GM19025 (cell line): ENCODE data around the gene MCMBP.

Source experiments
- ATAC-seq: cut with Tn5 transposase; IDR thresholded peaks from one replicate; pipeline ENCODE4 v1.9.1; 2021; ENCODE audit warnings: mild to moderate bottlenecking, low read depth, moderate library complexity; ENCODE audit not compliant: unreplicated experiment

Gene MCMBP

GRCh38 chr10:119834188-119834587 is 38.5 kb downstream of the MCMBP start:
- ATAC-seq, result no peak

- no peak for ATAC-seq
Measured at GRCh38 chr10:119832951-119833350, 39.7 kb downstream of the MCMBP start.

DNA sequence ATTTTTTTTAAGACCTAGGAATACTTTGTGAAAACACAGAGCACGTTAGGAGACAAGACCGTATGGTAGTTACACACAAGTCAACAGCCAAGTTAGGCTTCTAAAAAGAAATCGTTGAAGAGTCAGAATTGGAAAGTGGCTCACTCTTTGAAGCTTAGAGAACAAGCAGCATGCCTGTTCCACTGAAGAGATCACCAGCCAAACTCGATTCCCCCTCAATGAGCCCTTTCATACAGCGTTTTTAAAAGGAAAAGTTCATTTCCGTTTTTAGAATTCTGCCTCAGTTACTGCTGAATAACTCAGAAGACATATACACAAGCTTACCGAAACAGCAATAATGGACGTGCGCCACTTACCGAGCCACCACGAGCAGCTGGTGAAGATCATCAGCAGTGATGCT is 41.0 kb downstream of the MCMBP start:
- no peak for ATAC-seq

DNA sequence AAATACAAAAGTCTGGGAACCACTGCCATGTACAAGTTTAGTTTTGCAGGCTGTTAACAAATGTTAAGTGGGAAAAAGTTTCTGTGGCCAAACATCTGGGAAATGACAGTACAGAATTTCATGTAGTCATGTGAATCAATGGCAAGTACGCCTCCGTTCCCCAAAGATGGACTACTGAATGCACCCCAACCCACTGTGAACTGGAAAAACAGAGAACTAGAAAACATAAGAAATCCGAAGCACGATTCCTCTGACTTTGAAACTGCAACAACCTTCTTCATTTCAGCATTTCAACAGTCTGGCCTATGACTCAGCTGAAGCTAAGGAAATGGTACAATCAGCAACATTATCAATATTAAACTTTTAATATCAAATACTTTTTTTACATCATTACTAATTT is 41.8 kb downstream of the MCMBP start:
- no peak for ATAC-seq

GRCh38 chr10:119829429-119829828 is 43.2 kb downstream of the MCMBP start:
- no peak for ATAC-seq

DNA sequence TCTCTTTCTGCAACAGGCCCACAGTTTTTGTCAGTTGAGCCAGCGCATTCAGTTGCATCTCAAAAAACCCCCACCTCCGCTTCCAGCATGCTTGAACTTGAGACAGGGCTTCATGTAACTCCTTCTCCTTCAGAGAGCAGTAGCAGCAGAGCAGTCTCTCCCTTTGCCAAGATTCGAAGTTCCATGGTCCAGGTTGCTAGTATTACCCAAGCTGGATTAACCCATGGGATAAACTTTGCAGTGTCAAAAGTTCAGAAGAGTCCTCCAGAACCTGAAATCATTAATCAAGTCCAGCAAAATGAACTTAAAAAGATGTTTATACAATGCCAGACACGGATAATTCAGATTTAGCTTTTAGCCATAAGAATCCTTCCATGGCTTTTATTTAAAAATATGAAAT is 45.2 kb downstream of the MCMBP start:
- no peak for ATAC-seq

- no peak for ATAC-seq
Measured at GRCh38 chr10:119826771-119827170, 45.9 kb downstream of the MCMBP start.

GRCh38 chr10:119824299-119824698 is 48.3 kb downstream of the MCMBP start:
- ATAC-seq, result no peak

- ATAC-seq, result no peak
Measured at GRCh38 chr10:119821182-119821581, 51.5 kb downstream of the MCMBP start.

- no peak for ATAC-seq
Measured at GRCh38 chr10:119818889-119819270, 53.8 kb downstream of the MCMBP start.

DNA sequence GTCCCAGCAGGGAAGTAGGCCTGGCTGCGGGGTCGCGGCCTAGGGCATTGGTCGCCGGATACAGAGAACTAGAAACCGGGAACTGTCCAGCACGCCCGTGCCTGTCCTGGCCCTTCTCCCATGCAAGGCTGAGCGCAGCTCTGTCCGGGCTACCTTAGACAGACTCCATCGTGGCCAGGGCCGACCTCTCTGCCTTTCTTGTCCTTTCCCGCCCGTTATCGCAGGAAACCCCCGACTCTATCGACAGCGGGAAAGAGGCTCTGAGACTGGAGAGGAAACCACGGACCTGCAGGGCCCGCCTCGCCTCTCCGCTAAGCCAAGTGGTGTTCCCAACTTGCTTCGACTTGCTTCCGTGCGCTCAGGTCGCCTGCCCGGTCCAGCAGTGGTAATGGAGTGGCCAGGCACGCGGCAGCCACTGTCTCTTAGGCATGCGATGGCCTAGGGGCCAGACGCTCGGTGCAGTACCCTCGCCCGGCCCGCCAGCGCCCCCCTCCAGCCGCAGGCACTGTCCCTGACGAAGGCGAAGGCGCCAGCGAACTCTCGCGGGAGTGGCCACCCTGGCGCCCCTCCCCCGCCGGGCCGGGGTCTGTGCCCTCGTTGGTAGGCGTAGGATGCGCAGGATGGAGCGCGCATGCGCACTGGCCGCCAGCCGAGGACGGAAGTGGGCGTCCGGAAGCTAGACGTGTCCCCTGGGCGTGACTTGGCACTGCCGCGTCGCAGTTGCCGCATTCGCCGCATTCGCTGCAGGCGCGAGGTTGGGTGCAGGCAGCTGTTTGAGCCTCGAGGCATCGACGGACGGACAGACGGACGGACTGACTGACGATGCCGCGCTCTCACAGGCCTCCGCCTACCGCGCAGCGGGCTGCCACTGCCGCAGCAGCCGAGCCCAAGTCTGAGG is 54.4 kb downstream of the MCMBP start:
- no peak for ATAC-seq

DNA sequence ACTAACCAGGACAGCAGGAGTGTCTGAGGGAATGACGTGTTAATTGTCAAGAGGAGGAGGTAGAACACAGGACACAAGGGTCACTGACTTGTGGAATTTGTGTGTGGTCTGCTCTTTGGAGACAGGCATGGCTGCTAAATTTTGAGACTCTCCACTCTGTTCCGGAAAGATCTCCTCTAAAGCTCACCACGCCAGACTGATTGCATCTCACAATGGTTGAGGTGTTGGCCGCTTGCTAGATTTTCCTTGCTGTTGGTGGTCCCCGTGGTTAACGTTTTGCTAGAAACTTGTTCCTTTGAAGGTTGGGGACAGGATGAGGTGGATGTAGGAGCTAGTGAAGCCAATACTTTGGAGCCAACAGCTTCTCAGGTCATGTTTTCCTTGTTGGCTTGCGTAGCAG is 57.0 kb downstream of the MCMBP start:
- ATAC-seq, result no peak

- no peak for ATAC-seq
Measured at GRCh38 chr10:119812684-119813083, 60.0 kb downstream of the MCMBP start.

- ATAC-seq, result no peak
Measured at GRCh38 chr10:119811122-119811521, 61.5 kb downstream of the MCMBP start.

- ATAC-seq, result no peak
Measured at GRCh38 chr10:119807960-119808697, 64.5 kb downstream of the MCMBP start.

- ATAC-seq, result no peak
Measured at GRCh38 chr10:119806334-119807130, 66.1 kb downstream of the MCMBP start.

- no peak for ATAC-seq
Measured at GRCh38 chr10:119805702-119806230, 66.9 kb downstream of the MCMBP start.

GRCh38 chr10:119803264-119803663 is 69.4 kb downstream of the MCMBP start:
- ATAC-seq, result no peak

- no peak for ATAC-seq
Measured at GRCh38 chr10:119801998-119802538, 70.6 kb downstream of the MCMBP start.

DNA sequence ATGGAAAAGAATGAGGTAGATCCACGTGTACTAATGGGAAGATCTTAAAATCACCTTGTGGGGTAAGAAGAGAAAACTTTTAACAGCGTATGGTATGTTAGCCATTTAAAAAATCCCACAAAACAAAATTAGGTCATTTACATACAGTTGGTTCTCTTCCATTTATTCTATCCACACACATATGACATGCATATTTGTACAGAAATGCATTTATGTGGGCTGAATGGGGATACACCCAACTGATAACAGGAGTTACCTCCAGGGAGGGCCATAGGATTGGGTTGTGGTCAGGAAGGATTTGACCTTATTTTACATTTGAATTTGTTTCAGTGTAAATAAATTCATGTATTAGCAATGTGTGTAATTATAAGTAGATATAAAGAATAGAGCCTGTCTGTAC is 71.5 kb downstream of the MCMBP start:
- no peak for ATAC-seq
